HepG2 (cell line): ENCODE results near the gene DDR1. TPM values are rescaled to one million over a fixed set of nuclear protein-coding genes. Genes with fewer than 3 reads are reported as not detected.

Experiments
- ARNT2 ChIP-seq: sonication (generic); formaldehyde crosslinking; IDR thresholded peaks from 2 replicates; pipeline ENCODE4 v1.8.0; 2022; ENCODE audit warnings: mild to moderate bottlenecking, low read depth, missing genetic modification reagents, moderate library complexity
- ARNTL ChIP-seq: sonication (generic); formaldehyde crosslinking; IDR thresholded peaks from 2 replicates; pipeline ENCODE4 v1.4.0; 2020; ENCODE audit warnings: mild to moderate bottlenecking, missing genetic modification reagents
- ATF7-NPFF ChIP-seq: sonication (generic); formaldehyde crosslinking; IDR thresholded peaks from 2 replicates; pipeline ENCODE4 v1.8.1; 2023; ENCODE audit warnings: mild to moderate bottlenecking, low read depth, missing genetic modification reagents, moderate library complexity
- FOSL2 ChIP-seq: sonication (generic); formaldehyde crosslinking; IDR thresholded peaks from 2 replicates; pipeline ENCODE4 v1.4.0; 2020; ENCODE audit warnings: missing genetic modification reagents
- HOXA7 ChIP-seq: sonication (generic); formaldehyde crosslinking; IDR thresholded peaks from 2 replicates; pipeline ENCODE4 v1.8.1; 2022; ENCODE audit warnings: mild to moderate bottlenecking, missing genetic modification reagents, moderate library complexity
- KLF6 ChIP-seq: IDR thresholded peaks from 2 replicates; pipeline ENCODE4 v1.8.0; 2016; ENCODE audit warnings: missing biosample characterization, missing genetic modification reagents
- LCORL ChIP-seq, 2 experiments: fragments of 450-650 bp in 1 of 2; sonication (generic) in 1 of 2; formaldehyde crosslinking in 1 of 2; IDR thresholded peaks; 2 replicates each; pipeline versions ENCODE4 v1.5.0 to v1.6.1; 2017 to 2020; ENCODE audit warnings: antibody characterized with exemption in 1 of 2, missing genetic modification reagents in 1 of 2
- MAF1 ChIP-seq: sonication (generic); formaldehyde crosslinking; IDR thresholded peaks from 2 replicates; pipeline ENCODE4 v1.5.0; 2020; ENCODE audit warnings: missing genetic modification reagents, borderline replicate concordance
- MIER3 ChIP-seq: IDR thresholded peaks from 2 replicates; pipeline ENCODE4 v1.6.1; 2016; ENCODE audit warnings: missing compliant biosample characterization, borderline replicate concordance
- MYC ChIP-seq: sonication (generic); formaldehyde crosslinking; IDR thresholded peaks from 2 replicates; pipeline ENCODE4 v1.9.0; 2021; ENCODE audit warnings: missing genetic modification reagents, borderline replicate concordance
- NFATC3 ChIP-seq: sonication (generic); formaldehyde crosslinking; IDR thresholded peaks from 2 replicates; pipeline ENCODE4 v1.5.1; 2020; ENCODE audit warnings: mild to moderate bottlenecking, missing genetic modification reagents
- NFIB ChIP-seq: sonication (generic); formaldehyde crosslinking; IDR thresholded peaks from 2 replicates; pipeline ENCODE4 v1.9.0; 2021; ENCODE audit warnings: missing genetic modification reagents, mild to moderate bottlenecking, borderline replicate concordance
- POLR2AphosphoS2 ChIP-seq: IDR thresholded peaks from 2 replicates; pipeline ENCODE4 v1.6.1; 2011; ENCODE audit warnings: low read depth, low read length, improper control_type of control experiment
- POLR2AphosphoS5 ChIP-seq: IDR thresholded peaks from 2 replicates; pipeline ENCODE4 v1.6.1; 2012; ENCODE audit warnings: low read depth, low read length
- RCOR2 ChIP-seq: IDR thresholded peaks from 2 replicates; pipeline ENCODE4 v1.6.1; 2016; ENCODE audit warnings: missing biosample characterization, missing genetic modification reagents
- RFX1 ChIP-seq: fragments of 450-650 bp; IDR thresholded peaks from 2 replicates; pipeline ENCODE4 v1.6.1; 2017
- RORA ChIP-seq: sonication (generic); formaldehyde crosslinking; IDR thresholded peaks from 2 replicates; pipeline ENCODE4 v1.5.0; 2020; ENCODE audit warnings: mild to moderate bottlenecking, missing genetic modification reagents, moderate library complexity
- RXRB ChIP-seq: IDR thresholded peaks from 2 replicates; pipeline ENCODE4 v1.6.1; 2016; ENCODE audit warnings: borderline replicate concordance, missing genetic modification reagents, missing compliant biosample characterization
- STAG1 ChIP-seq: sonication (generic); formaldehyde crosslinking; IDR thresholded peaks from 2 replicates; pipeline ENCODE4 v1.4.0; 2020; ENCODE audit warnings: missing genetic modification reagents
- TRIM24 ChIP-seq: sonication (generic); formaldehyde crosslinking; IDR thresholded peaks from 2 replicates; pipeline ENCODE4 v1.8.0; 2022; ENCODE audit warnings: mild to moderate bottlenecking, missing genetic modification reagents
- ZMAT3 ChIP-seq: sonication (generic); formaldehyde crosslinking; conservative IDR thresholded peaks from 2 replicates; pipeline ENCODE4 v1.7.0; 2021; ENCODE audit warnings: missing genetic modification reagents
- ZMYM4 ChIP-seq: sonication (generic); formaldehyde crosslinking; IDR thresholded peaks from 2 replicates; pipeline ENCODE4 v1.8.1; 2023; ENCODE audit warnings: mild to moderate bottlenecking, missing genetic modification reagents
- ZNF235 ChIP-seq: sonication (generic); formaldehyde crosslinking; IDR thresholded peaks from 2 replicates; pipeline ENCODE4 v1.8.1; 2023; ENCODE audit warnings: mild to moderate bottlenecking, missing genetic modification reagents, borderline replicate concordance
- ZNF24 ChIP-seq: fragments of 450-650 bp; IDR thresholded peaks from 2 replicates; pipeline ENCODE4 v1.6.1; 2017; ENCODE audit warnings: antibody characterized with exemption, mild to moderate bottlenecking
- ZNF251 ChIP-seq: sonication (generic); formaldehyde crosslinking; IDR thresholded peaks from 2 replicates; pipeline ENCODE4 v1.9.0; 2021; ENCODE audit warnings: mild to moderate bottlenecking, missing genetic modification reagents
- ZNF317 ChIP-seq: sonication (generic); formaldehyde crosslinking; IDR thresholded peaks from 2 replicates; pipeline ENCODE4 v1.5.0; 2020; ENCODE audit warnings: mild to moderate bottlenecking, missing genetic modification reagents
- ZNF326 ChIP-seq: sonication (generic); formaldehyde crosslinking; IDR thresholded peaks from 2 replicates; pipeline ENCODE4 v1.4.0; 2020; ENCODE audit warnings: missing genetic modification reagents, borderline replicate concordance
- ZNF33B ChIP-seq: sonication (generic); formaldehyde crosslinking; IDR thresholded peaks from 2 replicates; pipeline ENCODE4 v1.5.1; 2020; ENCODE audit warnings: mild to moderate bottlenecking, missing genetic modification reagents
- ZNF44 ChIP-seq: sonication (generic); formaldehyde crosslinking; IDR thresholded peaks from 2 replicates; pipeline ENCODE4 v1.5.1; 2020; ENCODE audit warnings: mild to moderate bottlenecking, missing genetic modification reagents
- ZNF501 ChIP-seq: sonication (generic); formaldehyde crosslinking; IDR thresholded peaks from 2 replicates; pipeline ENCODE4 v1.5.1; 2020; ENCODE audit warnings: mild to moderate bottlenecking, moderate library complexity, missing genetic modification reagents
- ZNF747 ChIP-seq: sonication (generic); formaldehyde crosslinking; IDR thresholded peaks from 2 replicates; pipeline ENCODE4 v1.8.1; 2023; ENCODE audit warnings: missing genetic modification reagents, mild to moderate bottlenecking, borderline replicate concordance
- ZNF879 ChIP-seq: sonication (generic); formaldehyde crosslinking; IDR thresholded peaks from 2 replicates; pipeline ENCODE4 v1.8.1; 2023; ENCODE audit warnings: missing genetic modification reagents
- polyA plus RNA-seq, 8 experiments: library from polyadenylated mRNA; depleted of rRNA in 3 of 8; stranded (reverse) in 7 of 8; unstranded in 1 of 8; fragments of >200 nt; fragmentation: Illumina TruSeq in 4 of 8; extraction: Trizol in 4 of 8; gene quantifications; 2 replicates each; pipeline versions ENCODE4 v1.2.1 to v1.2.3, GENCODE V29; 2011 to 2016; ENCODE audit warnings: low read depth in 4 of 8, missing spikeins in 1 of 8, mixed read lengths in 1 of 8; ENCODE audit not compliant: insufficient read depth in 1 of 8
- total RNA-seq, 5 experiments: library from RNA; depleted of rRNA; stranded (reverse); fragments of >200 nt; fragmentation: Illumina TruSeq; extraction: Trizol; gene quantifications; 2 replicates each; pipeline ENCODE4 v1.2.3, GENCODE V29; 2016; ENCODE audit warnings: low read depth in 1 of 5
- TF ChIP-seq, protein P1 (sequence below): sonication (generic); formaldehyde crosslinking; IDR thresholded peaks from 2 replicates; pipeline ENCODE4 v1.4.0; 2020; ENCODE audit warnings: missing genetic modification reagents
- TF ChIP-seq, protein P2 (sequence below): sonication (generic); formaldehyde crosslinking; IDR thresholded peaks from 2 replicates; pipeline ENCODE4 v1.4.0; 2020; ENCODE audit warnings: mild to moderate bottlenecking, missing genetic modification reagents
- TF ChIP-seq, protein P3 (sequence below): sonication (generic); formaldehyde crosslinking; IDR thresholded peaks from 2 replicates; pipeline ENCODE4 v1.4.0; 2020; ENCODE audit warnings: missing genetic modification reagents, mild to moderate bottlenecking, borderline replicate concordance

DDR1 gene
- total and polyA plus RNA-seq, 2 of the 13 experiments (the other 11 are each of a cell fraction or from before 2014, with no cell fraction given): 16.7 to 20.2 TPM

DNA sequence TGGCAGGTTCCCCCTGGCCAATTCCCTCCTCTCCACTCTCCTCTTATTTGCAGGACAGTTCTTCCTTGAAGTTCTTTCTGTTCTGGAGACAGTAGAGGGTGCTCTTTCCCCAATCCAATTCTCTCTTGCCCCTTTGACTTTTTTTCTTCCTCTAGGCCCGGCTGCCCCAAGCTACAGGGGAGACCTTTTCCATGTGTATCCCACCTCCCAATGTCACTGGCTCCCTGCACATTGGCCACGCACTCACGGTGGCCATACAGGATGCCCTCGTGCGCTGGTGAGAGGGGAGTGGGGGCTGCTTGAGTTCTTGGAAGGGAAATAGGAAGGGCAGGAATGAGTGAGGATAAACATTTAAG lies 31.2 kb downstream of the DDR1 start (continued):
- TF ChIP-seq ARNT2 (no peak), POLR2AphosphoS2 (no peak), ZNF747 (CRISPR knock-in tag) (no peak), ZMYM4 (CRISPR knock-in tag) (no peak), RXRB (CRISPR knock-in tag) (peak; percentile 28; the same call in 1 of the 2 replicates), MYC (CRISPR knock-in tag) (no peak), HOXA7 (CRISPR knock-in tag) (no peak), RORA (no peak), MIER3 (CRISPR knock-in tag) (no peak), RCOR2 (CRISPR knock-in tag) (no peak), STAG1 (CRISPR knock-in tag) (peak; percentile 81), FOSL2 (CRISPR knock-in tag) (0 out of 2 replicates have a peak, but pooled peaks have one; percentile 17), TRIM24 (CRISPR knock-in tag) (no peak), ZNF501 (no peak), ZNF251 (no peak), ATF7-NPFF (CRISPR knock-in tag) (0 out of 2 replicates have a peak, but pooled peaks have one; percentile 16), ZNF326 (CRISPR knock-in tag) (no peak), LCORL (IDR thresholded peaks at IDR 0.05) (no peak), LCORL (CRISPR knock-in tag; IDR thresholded peaks at IDR 0.05) (0 out of 2 replicates have a peak, but pooled peaks have one; percentile 44), NFATC3 (CRISPR knock-in tag) (no peak), ZNF33B (CRISPR knock-in tag) (no peak), MAF1 (no peak), ZNF44 (CRISPR knock-in tag) (no peak), KLF6 (CRISPR knock-in tag) (no peak), RFX1 (no peak), ZMAT3 (CRISPR knock-in tag) (no peak; the same call in 1 of the 2 replicates), ZNF24 (no peak), ARNTL (CRISPR knock-in tag) (no peak), POLR2AphosphoS5 (no peak), ZNF235 (no peak), ZNF879 (CRISPR knock-in tag) (no peak), ZNF317 (no peak), NFIB (no peak)
- TF ChIP-seq, protein P1, sequence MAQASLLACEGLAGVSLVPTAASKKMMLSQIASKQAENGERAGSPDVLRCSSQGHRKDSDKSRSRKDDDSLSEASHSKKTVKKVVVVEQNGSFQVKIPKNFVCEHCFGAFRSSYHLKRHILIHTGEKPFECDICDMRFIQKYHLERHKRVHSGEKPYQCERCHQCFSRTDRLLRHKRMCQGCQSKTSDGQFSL (CRISPR knock-in tag): no peak
- TF ChIP-seq, protein P2, sequence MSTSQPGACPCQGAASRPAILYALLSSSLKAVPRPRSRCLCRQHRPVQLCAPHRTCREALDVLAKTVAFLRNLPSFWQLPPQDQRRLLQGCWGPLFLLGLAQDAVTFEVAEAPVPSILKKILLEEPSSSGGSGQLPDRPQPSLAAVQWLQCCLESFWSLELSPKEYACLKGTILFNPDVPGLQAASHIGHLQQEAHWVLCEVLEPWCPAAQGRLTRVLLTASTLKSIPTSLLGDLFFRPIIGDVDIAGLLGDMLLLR (CRISPR knock-in tag): no peak
- TF ChIP-seq, protein P3, sequence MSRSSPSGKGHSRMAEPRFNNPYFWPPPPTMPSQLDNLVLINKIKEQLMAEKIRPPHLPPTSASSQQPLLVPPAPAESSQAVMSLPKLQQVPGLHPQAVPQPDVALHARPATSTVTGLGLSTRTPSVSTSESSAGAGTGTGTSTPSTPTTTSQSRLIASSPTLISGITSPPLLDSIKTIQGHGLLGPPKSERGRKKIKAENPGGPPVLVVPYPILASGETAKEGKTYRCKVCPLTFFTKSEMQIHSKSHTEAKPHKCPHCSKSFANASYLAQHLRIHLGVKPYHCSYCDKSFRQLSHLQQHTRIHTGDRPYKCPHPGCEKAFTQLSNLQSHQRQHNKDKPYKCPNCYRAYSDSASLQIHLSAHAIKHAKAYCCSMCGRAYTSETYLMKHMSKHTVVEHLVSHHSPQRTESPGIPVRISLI (CRISPR knock-in tag): peak; percentile 85
